IPS-20b (cell line): ENCODE results near the gene TRERF1.
A peak's percentile ranks its signal among the peaks of the same experiment; 100 is the strongest.
"Not testable (repeated sequence)": the region's sequence is repeated elsewhere in the genome, so short reads cannot be mapped to it uniquely, and the experiment has no call there.

Experiments used
- H3K27ac ChIP-seq: one replicate; pipeline ENCODE4 v1.5.1; 2013; ENCODE audit warnings: low read length
- H3K27me3 ChIP-seq: 2 replicates; pipeline ENCODE4 v1.6.1; 2013; ENCODE audit warnings: mild to moderate bottlenecking, low read length, inconsistent platforms; ENCODE audit not compliant: insufficient read depth
- H3K36me3 ChIP-seq: 2 replicates; pipeline ENCODE4 v1.6.1; 2013; ENCODE audit warnings: low read depth, mild to moderate bottlenecking, inconsistent platforms, low read length, moderate library complexity; ENCODE audit not compliant: insufficient read depth
- H3K4me1 ChIP-seq: 2 replicates; pipeline ENCODE4 v1.6.1; 2013; ENCODE audit warnings: mild to moderate bottlenecking, control low read depth, inconsistent platforms, low read length, moderate library complexity; ENCODE audit not compliant: insufficient read depth
- H3K4me3 ChIP-seq: 2 replicates; pipeline ENCODE4 v1.5.1; 2013; ENCODE audit warnings: mild to moderate bottlenecking, low read length, inconsistent platforms
- H3K9ac ChIP-seq: 2 replicates; pipeline ENCODE4 v1.6.1; 2013; ENCODE audit warnings: low read depth, mild to moderate bottlenecking, inconsistent platforms, low read length, moderate library complexity
- H3K9me3 ChIP-seq: 2 replicates; pipeline ENCODE4 v1.6.1; 2013; ENCODE audit warnings: mild to moderate bottlenecking, low read depth, low read length, inconsistent platforms; ENCODE audit not compliant: insufficient read depth

Gene TRERF1

DNA sequence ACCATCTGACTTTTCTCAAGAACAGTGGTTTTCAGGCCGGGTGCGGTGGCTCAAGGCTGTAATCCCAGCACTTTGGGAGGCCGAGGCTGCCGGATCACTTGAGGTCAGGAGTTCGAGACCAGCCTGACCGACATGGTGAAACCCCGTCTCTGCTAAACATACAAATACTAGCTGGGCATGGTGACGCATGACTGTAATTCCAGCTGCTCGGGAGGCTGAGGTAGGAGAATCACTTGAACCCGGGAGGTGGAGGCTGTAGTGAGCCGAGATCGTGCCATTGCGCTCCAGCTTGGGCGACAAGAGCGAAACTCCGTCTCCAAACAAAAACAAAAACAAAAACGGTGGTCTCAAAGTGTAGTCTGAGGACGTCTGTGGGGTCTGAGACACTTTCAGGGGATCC is 235.2 kb downstream of the TRERF1 start:
- H3K27ac ChIP-seq, H3K27me3 ChIP-seq, H3K4me1 ChIP-seq, H3K9me3 ChIP-seq: not testable (repeated sequence)
- peak overlapping the region; percentile 95 for H3K9ac ChIP-seq
- peaks cover 28% of the 10 kb centered on the region for H3K36me3 ChIP-seq
- peak overlapping the region; percentile 85 for H3K4me3 ChIP-seq

DNA sequence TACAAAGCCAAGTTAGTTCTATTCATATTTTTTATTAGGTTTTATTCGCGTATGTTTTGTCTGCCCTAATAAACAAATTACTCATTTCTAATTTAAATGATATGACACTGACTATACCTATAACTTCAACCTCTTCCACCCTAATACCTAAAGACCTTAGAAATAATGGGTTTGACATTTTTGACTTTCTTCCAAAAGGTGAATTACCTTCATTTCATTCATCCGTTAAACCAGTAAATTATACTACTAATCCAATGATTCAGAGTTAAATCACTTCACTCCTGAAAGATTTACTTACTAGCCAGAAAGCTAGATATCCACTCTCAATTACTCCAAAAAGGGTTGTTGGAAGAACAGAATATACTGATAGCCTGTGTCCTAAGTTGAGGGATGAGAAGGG is 239.3 kb downstream of the TRERF1 start:
- H3K9ac ChIP-seq, result no peak overlapping the region

DNA sequence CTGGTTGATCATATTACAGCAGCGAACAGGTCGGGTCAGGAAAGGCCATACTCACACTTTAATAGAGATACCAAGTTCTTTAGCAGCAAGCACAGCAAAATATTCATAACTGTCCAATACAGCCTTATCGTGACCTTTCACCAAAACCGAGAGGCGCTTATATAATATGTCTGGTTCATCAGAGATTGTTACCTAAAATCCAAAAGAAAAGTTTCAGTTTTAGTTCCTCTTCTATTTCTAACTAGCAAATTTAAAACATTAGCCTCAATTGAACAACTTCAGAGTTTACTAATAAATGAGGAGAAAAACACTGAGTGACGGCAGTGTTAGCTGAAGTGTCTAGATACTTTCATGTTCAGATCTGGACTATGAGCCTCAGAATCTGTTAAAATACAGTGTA is 240.0 kb downstream of the TRERF1 start:
- Histone ChIP-seq H3K9me3 (no peaks in the 10 kb centered on the region), H3K36me3 (peaks cover 69% of the 10 kb centered on the region), H3K27ac (no peak overlapping the region), H3K9ac (no peak overlapping the region), H3K4me3 (no peak overlapping the region), H3K4me1 (peaks cover 3% of the 10 kb centered on the region; the same call in 1 of the 2 replicates), H3K27me3 (no peaks in the 10 kb centered on the region)

More for the DNA sequence above, 239.3 kb downstream of the TRERF1 start:
- peaks cover 5% of the 10 kb centered on the region; the same call in 1 of the 2 replicates for H3K4me1 ChIP-seq
- no peak overlapping the region for H3K4me3 ChIP-seq
- no peaks in the 10 kb centered on the region for H3K9me3 ChIP-seq
- H3K36me3 ChIP-seq, result peaks cover 65% of the 10 kb centered on the region
- no peak overlapping the region for H3K27ac ChIP-seq
- no peaks in the 10 kb centered on the region for H3K27me3 ChIP-seq

DNA sequence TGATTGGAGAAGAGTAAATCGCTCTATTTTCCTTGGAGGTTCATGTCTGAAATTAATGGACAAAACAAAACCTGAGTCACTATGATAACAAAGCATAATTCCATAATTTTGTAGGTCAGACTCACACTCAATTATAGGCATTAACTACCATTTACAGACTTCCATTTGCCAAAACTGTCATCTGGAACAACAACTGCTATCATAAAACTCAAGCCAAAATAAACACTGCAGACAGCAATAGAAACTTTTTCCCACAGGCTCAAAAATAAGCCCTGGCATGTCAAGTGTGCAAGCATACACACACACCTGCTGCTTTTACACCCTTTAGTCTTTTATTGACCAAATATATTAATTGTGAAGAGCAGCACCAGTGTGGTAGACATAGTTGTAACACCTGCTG is 241.2 kb downstream of the TRERF1 start:
- H3K9ac ChIP-seq, result no peak overlapping the region
- H3K9me3 ChIP-seq, result no peaks in the 10 kb centered on the region
- no peak overlapping the region for H3K27ac ChIP-seq
- peaks cover 76% of the 10 kb centered on the region for H3K36me3 ChIP-seq
- H3K4me1 ChIP-seq, result no peaks in the 10 kb centered on the region
- H3K4me3 ChIP-seq, result no peak overlapping the region
- no peaks in the 10 kb centered on the region for H3K27me3 ChIP-seq

- H3K4me1 ChIP-seq, H3K9ac ChIP-seq, H3K27ac ChIP-seq, H3K4me3 ChIP-seq, H3K9me3 ChIP-seq, H3K27me3 ChIP-seq: not testable (repeated sequence)
- H3K36me3 ChIP-seq, result peaks cover 68% of the 10 kb centered on the region
Observed at GRCh38 chr6:42207559-42207958, 244.2 kb downstream of the TRERF1 start.

DNA sequence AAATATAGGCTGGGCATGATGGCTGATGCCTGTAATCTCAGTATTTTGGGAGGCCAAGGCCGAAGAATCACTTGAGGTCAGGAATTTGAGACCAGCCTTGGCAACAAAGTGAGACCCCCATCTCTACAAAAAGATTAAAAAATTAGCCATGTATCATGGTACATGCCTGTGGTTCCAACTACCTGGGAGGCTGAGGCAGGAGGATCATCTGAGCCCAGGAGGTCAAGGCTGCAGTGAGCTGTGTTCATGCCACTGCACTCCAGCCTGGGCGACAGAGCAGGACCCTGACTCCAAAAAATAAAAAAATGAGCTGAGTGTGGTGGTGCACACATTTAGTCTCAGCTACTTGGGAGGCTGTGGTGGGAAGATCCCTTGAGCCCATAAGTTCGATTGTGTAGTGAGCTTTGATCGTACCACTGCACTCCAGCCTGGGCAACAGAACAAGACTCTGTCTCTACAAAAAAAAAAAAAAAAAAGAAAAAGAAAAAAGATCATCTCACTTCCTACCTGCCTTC is 246.9 kb downstream of the TRERF1 start:
- peaks cover 43% of the 10 kb centered on the region for H3K36me3 ChIP-seq
- no peak overlapping the region for H3K9ac ChIP-seq
- no peaks in the 10 kb centered on the region for H3K27me3 ChIP-seq
- no peak overlapping the region for H3K27ac ChIP-seq
- no peaks in the 10 kb centered on the region for H3K4me1 ChIP-seq
- no peak overlapping the region for H3K4me3 ChIP-seq
- no peaks in the 10 kb centered on the region for H3K9me3 ChIP-seq

GRCh38 chr6:42203183-42203582 is 248.5 kb downstream of the TRERF1 start:
- H3K36me3 ChIP-seq, result peaks cover 28% of the 10 kb centered on the region
- no peaks in the 10 kb centered on the region for H3K27me3 ChIP-seq
- no peak overlapping the region for H3K9ac ChIP-seq
- H3K27ac ChIP-seq, result no peak overlapping the region
- H3K9me3 ChIP-seq, result no peaks in the 10 kb centered on the region
- H3K4me3 ChIP-seq, result no peak overlapping the region
- no peaks in the 10 kb centered on the region for H3K4me1 ChIP-seq

- not testable (repeated sequence) for H3K4me3 ChIP-seq, H3K9me3 ChIP-seq, H3K9ac ChIP-seq, H3K27ac ChIP-seq, H3K27me3 ChIP-seq, H3K4me1 ChIP-seq
- peaks cover 20% of the 10 kb centered on the region for H3K36me3 ChIP-seq
Observed at GRCh38 chr6:42202131-42202915, 249.4 kb downstream of the TRERF1 start.

GRCh38 chr6:42201382-42201781 is 250.3 kb downstream of the TRERF1 start:
- Histone ChIP-seq H3K9ac (no peak overlapping the region), H3K27me3 (no peaks in the 10 kb centered on the region), H3K4me3 (no peak overlapping the region), H3K9me3 (no peaks in the 10 kb centered on the region), H3K4me1 (no peaks in the 10 kb centered on the region), H3K36me3 (peaks cover 14% of the 10 kb centered on the region; the same call in 1 of the 2 replicates), H3K27ac (no peak overlapping the region)

GRCh38 chr6:42200035-42200434 is 251.7 kb downstream of the TRERF1 start:
- Histone ChIP-seq H3K27me3 (no peaks in the 10 kb centered on the region), H3K27ac (no peak overlapping the region), H3K4me3 (no peak overlapping the region), H3K9ac (no peak overlapping the region), H3K36me3 (peaks cover 10% of the 10 kb centered on the region; the same call in 1 of the 2 replicates), H3K4me1 (no peaks in the 10 kb centered on the region), H3K9me3 (no peaks in the 10 kb centered on the region)

DNA sequence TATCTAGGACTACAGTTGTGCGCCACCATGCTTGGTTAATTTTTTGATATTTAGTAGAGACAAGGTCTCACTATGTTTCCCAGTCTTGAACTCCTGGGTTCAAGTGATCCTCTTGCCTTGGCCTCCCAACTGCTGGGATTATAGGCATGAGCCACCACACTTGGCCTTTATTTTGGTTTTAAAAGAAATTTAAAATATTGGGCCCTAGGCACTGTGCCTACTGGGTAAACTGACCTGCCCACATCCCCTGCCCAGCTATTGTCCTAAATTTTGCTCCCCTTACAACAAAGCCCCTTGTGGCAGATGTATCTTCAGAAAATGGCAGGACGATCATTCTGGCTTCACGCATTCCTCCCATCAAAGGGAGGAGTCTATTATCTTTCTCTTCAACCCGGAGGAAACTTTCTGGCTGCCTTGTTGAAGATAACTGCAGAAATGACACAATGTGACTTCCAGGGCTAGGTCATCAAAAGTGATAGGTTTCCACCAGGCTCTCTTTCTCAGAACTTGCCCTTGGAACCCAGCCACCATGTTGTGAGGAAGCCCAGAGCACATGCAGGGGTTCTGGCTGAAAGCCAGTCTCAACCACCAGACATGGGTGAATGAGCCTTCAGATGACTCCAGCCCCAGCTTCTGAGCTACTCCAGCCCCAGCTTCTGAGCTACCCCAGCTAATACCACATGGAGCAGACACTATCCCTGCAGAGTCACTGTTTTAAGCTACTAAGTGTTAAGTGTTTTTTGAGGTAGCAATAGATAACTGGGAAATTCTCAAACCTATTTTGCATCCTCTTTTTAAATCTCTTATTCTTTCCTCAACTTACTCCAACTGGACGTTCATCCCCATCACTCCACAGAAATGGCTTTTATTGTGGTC is 252.4 kb downstream of the TRERF1 start:
- no peak overlapping the region for H3K9ac ChIP-seq
- no peaks in the 10 kb centered on the region for H3K9me3 ChIP-seq
- peaks cover 4% of the 10 kb centered on the region; the same call in 1 of the 2 replicates for H3K36me3 ChIP-seq
- H3K27me3 ChIP-seq, result peaks cover 1% of the 10 kb centered on the region; the same call in 1 of the 2 replicates
- no peak overlapping the region for H3K27ac ChIP-seq
- H3K4me1 ChIP-seq, result no peaks in the 10 kb centered on the region
- no peak overlapping the region for H3K4me3 ChIP-seq
